GM19397 (cell line): ENCODE measurements around the gene TMEM179B.
"Not testable (repeated sequence)": the region's sequence is repeated elsewhere in the genome, so short reads cannot be mapped to it uniquely, and the experiment has no call there.

Source experiments
- ATAC-seq: cut with Tn5 transposase; IDR thresholded peaks from one replicate; pipeline ENCODE4 v1.9.1; 2021; ENCODE audit warnings: mild to moderate bottlenecking, moderate library complexity; ENCODE audit not compliant: unreplicated experiment

TMEM179B gene

GRCh38 chr11:62787005-62787759 lies at the start of gene TMEM179B:
Gene TMEM179B (plus strand): TSS chr11:62787402. CDS start chr11:62787432, 30 bp downstream.
- peak; percentile 68 for ATAC-seq

- ATAC-seq, result no peak
Observed at GRCh38 chr11:62747475-62748160, 39.6 kb upstream of the TMEM179B start.

GRCh38 chr11:62749931-62750330 lies 37.3 kb upstream of the TMEM179B start:
- ATAC-seq, result not testable (repeated sequence)

GRCh38 chr11:62752177-62752785 lies 34.9 kb upstream of the TMEM179B start:
- ATAC-seq, result no peak

- no peak for ATAC-seq
Observed at GRCh38 chr11:62752994-62753735, 34.0 kb upstream of the TMEM179B start.

GRCh38 chr11:62753736-62754603 lies 33.2 kb upstream of the TMEM179B start, which contains the start of gene ZBTB3:
Gene ZBTB3 (minus strand): TSS chr11:62754160. CDS start chr11:62753664, 496 bp downstream.
- ATAC-seq, result peak; percentile 93

GRCh38 chr11:62755086-62755615 lies 32.1 kb upstream of the TMEM179B start:
- no peak for ATAC-seq

GRCh38 chr11:62757846-62758788 lies 29.1 kb upstream of the TMEM179B start:
- ATAC-seq, result no peak

- not testable (repeated sequence) for ATAC-seq
Observed at GRCh38 chr11:62760867-62761227, 26.4 kb upstream of the TMEM179B start.

- ATAC-seq, result no peak
Observed at GRCh38 chr11:62770778-62771143, 16.4 kb upstream of the TMEM179B start.

GRCh38 chr11:62771144-62772021 lies 15.8 kb upstream of the TMEM179B start, which contains the start of gene TAF6L:
Gene TAF6L (plus strand): TSS chr11:62771396. CDS start chr11:62775784, 4,388 bp downstream.
- ATAC-seq, result peak; percentile 88

GRCh38 chr11:62774407-62774806 lies 12.8 kb upstream of the TMEM179B start:
- ATAC-seq, result no peak

GRCh38 chr11:62775646-62776045 lies 11.6 kb upstream of the TMEM179B start:
- ATAC-seq, result no peak

GRCh38 chr11:62777389-62777788 lies 9.8 kb upstream of the TMEM179B start:
- ATAC-seq, result no peak

GRCh38 chr11:62778441-62778840 lies 8.8 kb upstream of the TMEM179B start:
- ATAC-seq, result no peak

- ATAC-seq, result no peak
Observed at GRCh38 chr11:62782753-62783152, 4.4 kb upstream of the TMEM179B start.

- ATAC-seq, result peak; percentile 70
Observed at GRCh38 chr11:62786318-62787004, 741 bp upstream of the TMEM179B start.
